IMR-90 (cell line): ENCODE measurements around the gene MYCBPAP.

Experiments used
- BHLHE40 ChIP-seq: fragments of 150-350 bp; IDR thresholded peaks from 2 replicates; pipeline ENCODE4 v1.6.1; 2016; ENCODE audit warnings: mild to moderate bottlenecking, low read depth, low read length
- MAZ ChIP-seq: IDR thresholded peaks from 2 replicates; pipeline ENCODE4 v1.6.1; 2012; ENCODE audit warnings: low read depth, mild to moderate bottlenecking, low read length, improper control_type of control experiment, moderate library complexity, borderline replicate concordance
- MXI1 ChIP-seq: IDR thresholded peaks from 2 replicates; pipeline ENCODE4 v1.6.1; 2012; ENCODE audit warnings: low read depth, mild to moderate bottlenecking, low read length, moderate library complexity, borderline replicate concordance
- POLR2A ChIP-seq: IDR thresholded peaks from 2 replicates; pipeline ENCODE4 v1.6.1; 2012; ENCODE audit warnings: mild to moderate bottlenecking, low read depth, low read length
- RAD21 ChIP-seq: IDR thresholded peaks from 2 replicates; pipeline ENCODE4 v1.6.1; 2012; ENCODE audit warnings: low read length, improper control_type of control experiment
- RCOR1 ChIP-seq: IDR thresholded peaks from 2 replicates; pipeline ENCODE4 v1.6.1; 2012; ENCODE audit warnings: mild to moderate bottlenecking, low read length, improper control_type of control experiment; ENCODE audit not compliant: insufficient replicate concordance
- RFX5 ChIP-seq: IDR thresholded peaks from 2 replicates; pipeline ENCODE4 v1.8.0; 2012; ENCODE audit warnings: low read depth, mild to moderate bottlenecking, low read length, moderate library complexity
- SMC3 ChIP-seq: fragments of 150-350 bp; IDR thresholded peaks from 2 replicates; pipeline ENCODE4 v1.6.1; 2016; ENCODE audit warnings: low read depth, mild to moderate bottlenecking, antibody characterized with exemption, low read length, moderate library complexity
- TF ChIP-seq, protein P1 (sequence below): conservative IDR thresholded peaks from 2 replicates; pipeline ENCODE4 v1.5.1; 2012; ENCODE audit warnings: mild to moderate bottlenecking, low read depth, low read length, improper control_type of control experiment

DNA sequence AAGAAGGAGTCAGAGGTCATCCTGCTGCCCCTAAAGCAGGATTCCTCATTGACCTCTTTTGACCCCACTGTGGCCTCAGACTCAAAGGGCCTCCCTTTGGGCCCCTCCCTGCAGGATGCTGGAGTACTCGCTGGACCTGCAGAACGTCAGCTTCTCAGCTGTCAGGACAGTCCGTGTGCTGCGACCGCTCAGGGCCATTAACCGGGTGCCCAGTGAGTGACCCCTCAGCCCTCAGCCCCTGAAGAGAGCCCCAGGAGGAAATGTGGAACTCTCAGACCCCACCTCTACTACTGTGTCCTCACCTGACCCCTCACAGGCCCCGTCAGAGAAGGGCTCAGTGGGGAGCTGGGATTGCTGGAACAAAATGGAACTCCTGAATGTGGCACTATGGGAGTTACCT is 61.4 kb downstream of the MYCBPAP start:
- TF ChIP-seq POLR2A (no peak), MXI1 (no peak), RFX5 (no peak), BHLHE40 (no peak), MAZ (no peak), RAD21 (no peak), RCOR1 (no peak), SMC3 (no peak)
- TF ChIP-seq, protein P1, sequence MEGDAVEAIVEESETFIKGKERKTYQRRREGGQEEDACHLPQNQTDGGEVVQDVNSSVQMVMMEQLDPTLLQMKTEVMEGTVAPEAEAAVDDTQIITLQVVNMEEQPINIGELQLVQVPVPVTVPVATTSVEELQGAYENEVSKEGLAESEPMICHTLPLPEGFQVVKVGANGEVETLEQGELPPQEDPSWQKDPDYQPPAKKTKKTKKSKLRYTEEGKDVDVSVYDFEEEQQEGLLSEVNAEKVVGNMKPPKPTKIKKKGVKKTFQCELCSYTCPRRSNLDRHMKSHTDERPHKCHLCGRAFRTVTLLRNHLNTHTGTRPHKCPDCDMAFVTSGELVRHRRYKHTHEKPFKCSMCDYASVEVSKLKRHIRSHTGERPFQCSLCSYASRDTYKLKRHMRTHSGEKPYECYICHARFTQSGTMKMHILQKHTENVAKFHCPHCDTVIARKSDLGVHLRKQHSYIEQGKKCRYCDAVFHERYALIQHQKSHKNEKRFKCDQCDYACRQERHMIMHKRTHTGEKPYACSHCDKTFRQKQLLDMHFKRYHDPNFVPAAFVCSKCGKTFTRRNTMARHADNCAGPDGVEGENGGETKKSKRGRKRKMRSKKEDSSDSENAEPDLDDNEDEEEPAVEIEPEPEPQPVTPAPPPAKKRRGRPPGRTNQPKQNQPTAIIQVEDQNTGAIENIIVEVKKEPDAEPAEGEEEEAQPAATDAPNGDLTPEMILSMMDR = no peak
